ENCODE measurements around the gene MYO1D. TPM values are rescaled to one million over a fixed set of nuclear protein-coding genes. Genes with fewer than 3 reads are reported as not detected.

The MYO1D gene
- total RNA-seq, 2 experiments from 2014 or later = 8.7 to 8.8 TPM

DNA sequence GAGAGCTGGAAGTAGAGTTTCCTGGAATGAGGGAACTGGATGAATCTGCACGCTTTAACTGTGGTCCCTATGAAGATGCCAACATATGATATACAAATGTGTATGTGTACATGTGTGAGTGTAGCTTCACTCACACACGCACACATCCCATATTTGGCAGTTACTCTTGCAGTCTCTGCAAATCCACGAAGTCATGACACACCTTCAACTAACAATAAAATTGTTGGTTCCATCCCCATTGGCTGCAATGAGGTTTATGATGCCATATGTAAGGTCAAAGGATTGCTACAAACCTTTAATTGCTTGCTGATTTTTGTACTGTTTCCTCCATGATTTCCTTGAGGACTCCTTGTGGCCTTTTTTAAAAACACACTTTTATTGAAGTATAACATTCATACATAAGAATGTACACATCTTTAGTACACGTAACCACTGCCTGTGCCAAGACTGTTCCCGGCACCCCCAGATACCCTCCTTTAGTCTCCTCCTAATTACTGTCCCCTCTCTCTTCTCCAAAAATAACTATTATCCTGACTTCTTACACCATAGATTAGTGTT, 22.0 kb downstream of the MYO1D start:
- no peaks in the 10 kb centered on the region for H3K9me3 Mint-ChIP-seq (ENCODE audit: low read depth)
- H3K27me3 Mint-ChIP-seq = peaks cover 6% of the 10 kb centered on the region
- intact Hi-C loops (cut with DNase I, micrococcal nuclease) = no loop called here
- H3K4me1 Mint-ChIP-seq = no peaks in the 10 kb centered on the region
- ChIA-PET CTCF (interaction anchor here (0.9 to 1.4 kb wide), 3 partner anchors 11 to 22 kb away, joined by 3 to 4 read pairs (median 4); partner anchors contain the start of gene MYO1D), POLR2A (no interaction called here)
- ATAC-seq (no peak), DNase-seq (no peak)
- H3K36me3 Mint-ChIP-seq (ENCODE audit: low read depth) = no peaks in the 10 kb centered on the region
- H3K4me3 Mint-ChIP-seq = no peak overlapping the region
- no peak overlapping the region for H3K27ac Mint-ChIP-seq

GRCh38 chr17:32854207-32854606, 22.7 kb downstream of the MYO1D start:
- intact Hi-C loops (cut with DNase I, micrococcal nuclease) = no loop called here
- Mint-ChIP-seq H3K27ac (no peak overlapping the region), H3K4me3 (no peak overlapping the region)

GRCh38 chr17:32852811-32853210, 24.1 kb downstream of the MYO1D start:
- CTCF ChIA-PET = interaction anchor here (1.1 kb wide), 1 partner anchor 10 kb away, joined by 3 read pairs; no protein-coding TSS in a partner anchor
- Mint-ChIP-seq H3K4me1 (no peaks in the 10 kb centered on the region), H3K9me3 (ENCODE audit: low read depth) (no peaks in the 10 kb centered on the region), H3K36me3 (ENCODE audit: low read depth) (no peaks in the 10 kb centered on the region), H3K27ac (no peak overlapping the region), H3K4me3 (no peak overlapping the region), H3K27me3 (peaks cover 4% of the 10 kb centered on the region)
- intact Hi-C loops (cut with DNase I, micrococcal nuclease) = no loop called here
- no peak for DNase-seq
- POLR2A ChIA-PET = no interaction called here
- no peak for ATAC-seq

More at GRCh38 chr17:32854207-32854606, 22.7 kb downstream of the MYO1D start:
- H3K27me3 Mint-ChIP-seq = peaks cover 5% of the 10 kb centered on the region
- ChIA-PET CTCF (interaction anchor here (0.9 to 1.4 kb wide), 4 partner anchors 12 to 23 kb away, joined by 3 to 4 read pairs (median 4); partner anchors contain the start of gene MYO1D), POLR2A (no interaction called here)
- H3K4me1 Mint-ChIP-seq = no peaks in the 10 kb centered on the region
- no peaks in the 10 kb centered on the region for H3K9me3 Mint-ChIP-seq (ENCODE audit: low read depth)
- no peaks in the 10 kb centered on the region for H3K36me3 Mint-ChIP-seq (ENCODE audit: low read depth)
- no peak for ATAC-seq
- no peak for DNase-seq

DNA sequence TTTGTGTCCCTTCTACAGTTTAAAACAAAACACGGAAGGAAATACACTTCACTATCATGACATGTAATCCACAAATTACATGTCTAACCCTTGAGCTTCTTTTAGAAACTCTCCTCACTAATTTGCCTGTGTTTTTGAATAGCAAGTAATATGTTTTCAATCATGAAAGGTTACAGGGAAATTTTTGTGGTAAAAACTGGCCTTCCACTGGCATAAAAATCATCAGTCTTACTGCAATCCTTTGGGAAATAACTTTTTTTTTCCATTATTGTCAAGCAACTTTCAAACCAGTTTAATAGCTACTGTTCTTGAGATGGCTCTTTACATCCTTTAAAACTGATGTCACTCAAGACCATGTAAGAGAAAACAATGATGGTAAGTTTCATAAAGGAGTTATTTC, 27.0 kb downstream of the MYO1D start:
- H3K27ac Mint-ChIP-seq = no peak overlapping the region
- peaks cover 4% of the 10 kb centered on the region for H3K27me3 Mint-ChIP-seq
- no peak overlapping the region for H3K4me3 Mint-ChIP-seq
- H3K9me3 Mint-ChIP-seq (ENCODE audit: low read depth) = no peaks in the 10 kb centered on the region
- POLR2A ChIA-PET = no interaction called here
- CTCF ChIA-PET = no interaction called here
- DNase-seq (no peak), ATAC-seq (no peak)
- intact Hi-C loops (cut with DNase I, micrococcal nuclease) = no loop called here
- H3K4me1 Mint-ChIP-seq = no peaks in the 10 kb centered on the region
- no peaks in the 10 kb centered on the region for H3K36me3 Mint-ChIP-seq (ENCODE audit: low read depth)

DNA sequence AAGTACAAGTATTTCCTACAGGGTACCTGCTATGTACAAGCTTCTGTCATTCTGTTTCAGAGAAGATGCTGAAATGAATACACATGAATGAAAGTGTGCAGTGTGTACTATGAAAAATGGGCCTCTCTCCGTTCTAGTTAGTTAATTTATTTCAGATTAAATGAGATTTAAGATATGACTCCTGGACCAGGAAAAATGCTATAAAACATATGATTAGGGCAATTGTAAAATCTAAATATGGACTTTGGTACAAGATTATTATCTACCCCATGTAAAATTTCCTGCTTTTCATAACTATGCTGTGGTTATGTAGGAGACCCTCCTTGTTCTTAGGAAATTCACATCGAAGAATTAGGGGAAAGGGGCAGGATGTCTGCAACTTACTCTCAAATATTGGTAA, 28.9 kb downstream of the MYO1D start:
- POLR2A ChIA-PET = no interaction called here
- no peaks in the 10 kb centered on the region for H3K9me3 Mint-ChIP-seq (ENCODE audit: low read depth)
- DNase-seq = no peak
- peaks cover 2% of the 10 kb centered on the region for H3K27me3 Mint-ChIP-seq
- H3K4me1 Mint-ChIP-seq = no peaks in the 10 kb centered on the region
- no peaks in the 10 kb centered on the region for H3K36me3 Mint-ChIP-seq (ENCODE audit: low read depth)
- no peak overlapping the region for H3K27ac Mint-ChIP-seq
- intact Hi-C loops (cut with DNase I, micrococcal nuclease) = no loop called here
- CTCF ChIA-PET = interaction anchor here (1.3 kb wide), 1 partner anchor 33 kb away, joined by 3 read pairs; no protein-coding TSS in a partner anchor
- no peak overlapping the region for H3K4me3 Mint-ChIP-seq
- ATAC-seq = no peak

- no peaks in the 10 kb centered on the region for H3K36me3 Mint-ChIP-seq (ENCODE audit: low read depth)
- H3K4me3 Mint-ChIP-seq = no peak overlapping the region
- no peak overlapping the region for H3K27ac Mint-ChIP-seq
- ATAC-seq (no peak), DNase-seq (no peak)
- no peaks in the 10 kb centered on the region for H3K4me1 Mint-ChIP-seq
- CTCF ChIA-PET = interaction anchor here (0.9 kb wide), 1 partner anchor 67 kb away, joined by 3 read pairs; no protein-coding TSS in a partner anchor
- POLR2A ChIA-PET = no interaction called here
- intact Hi-C loops (cut with DNase I, micrococcal nuclease) = no loop called here
- H3K27me3 Mint-ChIP-seq = no peaks in the 10 kb centered on the region
- H3K9me3 Mint-ChIP-seq (ENCODE audit: low read depth) = no peaks in the 10 kb centered on the region
These were observed 30.8 kb downstream of the MYO1D start for GRCh38 chr17:32846143-32846542.

DNA sequence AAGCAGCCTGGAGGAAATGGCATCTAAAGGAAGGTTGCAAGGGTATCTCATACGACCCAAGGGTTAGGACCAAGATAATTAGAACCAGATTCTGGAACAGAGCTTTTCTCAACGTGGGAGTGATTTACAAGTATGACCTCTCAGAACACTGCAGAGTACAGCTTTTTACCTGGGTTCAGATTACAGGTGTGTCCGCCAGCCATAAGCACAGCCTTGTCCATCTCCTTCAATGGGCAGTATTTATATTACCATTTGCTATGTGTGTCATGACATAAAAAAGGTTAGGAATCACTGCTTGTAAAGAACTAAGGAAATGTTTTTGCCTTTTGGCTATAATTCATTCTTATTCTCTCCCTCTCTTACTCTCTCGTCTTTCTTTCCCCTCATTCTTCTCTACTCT, 36.7 kb downstream of the MYO1D start:
- H3K27ac Mint-ChIP-seq = no peak overlapping the region
- DNase-seq (no peak), ATAC-seq (no peak)
- intact Hi-C loops (cut with DNase I, micrococcal nuclease) = no loop called here
- H3K4me3 Mint-ChIP-seq = no peak overlapping the region
- CTCF ChIA-PET = interaction anchor here (1.2 to 1.7 kb wide), 2 partner anchors 37 to 57 kb away, joined by 3 to 5 read pairs; no protein-coding TSS in a partner anchor
- POLR2A ChIA-PET = no interaction called here
- H3K4me1 Mint-ChIP-seq = no peaks in the 10 kb centered on the region
- H3K27me3 Mint-ChIP-seq = peaks cover 2% of the 10 kb centered on the region
- H3K36me3 Mint-ChIP-seq (ENCODE audit: low read depth) = no peaks in the 10 kb centered on the region
- H3K9me3 Mint-ChIP-seq (ENCODE audit: low read depth) = no peaks in the 10 kb centered on the region

- intact Hi-C loops (cut with DNase I, micrococcal nuclease) = no loop called here
- no peaks in the 10 kb centered on the region for H3K4me1 Mint-ChIP-seq
- no peak overlapping the region for H3K4me3 Mint-ChIP-seq
- no peaks in the 10 kb centered on the region for H3K36me3 Mint-ChIP-seq (ENCODE audit: low read depth)
- no peaks in the 10 kb centered on the region for H3K9me3 Mint-ChIP-seq (ENCODE audit: low read depth)
- DNase-seq = no peak
- ChIA-PET POLR2A (no interaction called here), CTCF (interaction anchor here (0.6 to 2.6 kb wide), 3 partner anchors 41 to 90 kb away, joined by 3 to 11 read pairs (median 3); partner anchors contain the start of gene MYO1D)
- peaks cover 5% of the 10 kb centered on the region for H3K27me3 Mint-ChIP-seq
- H3K27ac Mint-ChIP-seq = no peak overlapping the region
- ATAC-seq = no peak
These were observed 40.4 kb downstream of the MYO1D start for GRCh38 chr17:32836527-32836926.

DNA sequence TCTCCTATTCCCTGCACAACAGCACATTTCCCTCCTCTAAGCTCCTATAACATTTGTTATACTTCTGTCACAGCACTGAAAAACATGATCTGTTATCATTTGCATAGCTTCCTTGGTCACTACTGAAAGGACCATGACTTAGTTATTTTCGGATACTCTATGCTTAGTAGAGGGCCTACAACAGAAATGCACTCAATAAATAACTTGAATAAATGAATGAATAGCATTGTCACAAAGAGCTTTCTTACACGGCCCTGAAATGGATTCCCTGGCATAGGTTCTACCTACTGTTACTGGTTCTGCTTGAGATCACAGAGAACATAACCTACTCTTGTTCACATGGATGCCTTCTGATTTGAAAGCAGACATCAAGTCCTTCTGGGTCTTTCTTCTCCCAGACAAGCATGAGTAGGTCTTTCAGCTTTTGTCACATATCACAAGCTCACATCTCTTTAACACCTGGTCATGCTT, 41.6 kb downstream of the MYO1D start:
- peaks cover 5% of the 10 kb centered on the region for H3K27me3 Mint-ChIP-seq
- H3K36me3 Mint-ChIP-seq (ENCODE audit: low read depth) = no peaks in the 10 kb centered on the region
- POLR2A ChIA-PET = interaction anchor here (0.7 kb wide), 2 partner anchors 116 to 1216 kb away, joined by 3 read pairs; no protein-coding TSS in a partner anchor
- H3K9me3 Mint-ChIP-seq (ENCODE audit: low read depth) = no peaks in the 10 kb centered on the region
- no peak overlapping the region for H3K4me3 Mint-ChIP-seq
- ATAC-seq = no peak
- intact Hi-C loops (cut with DNase I, micrococcal nuclease) = no loop called here
- CTCF ChIA-PET = interaction anchor here (2.6 kb wide), 1 partner anchor 42 kb away, joined by 11 read pairs; the partner anchor contains the start of gene MYO1D
- H3K27ac Mint-ChIP-seq = no peak overlapping the region
- no peaks in the 10 kb centered on the region for H3K4me1 Mint-ChIP-seq
- no peak for DNase-seq

- ChIA-PET CTCF (interaction anchor here (2.6 kb wide), 1 partner anchor 43 kb away, joined by 11 read pairs; the partner anchor contains the start of gene MYO1D), POLR2A (no interaction called here)
These were observed 42.8 kb downstream of the MYO1D start for GRCh38 chr17:32834104-32834503.

GRCh38 chr17:32833526-32833925, 43.4 kb downstream of the MYO1D start:
- intact Hi-C loops (cut with DNase I, micrococcal nuclease) = no loop called here
- POLR2A ChIA-PET = no interaction called here
- H3K27ac Mint-ChIP-seq = no peak overlapping the region
- H3K27me3 Mint-ChIP-seq = peaks cover 9% of the 10 kb centered on the region
- CTCF ChIA-PET = interaction anchor here (0.8 kb wide), 1 partner anchor 43 kb away, joined by 4 read pairs; the partner anchor contains the start of gene MYO1D
- ATAC-seq (no peak), DNase-seq (no peak)
- no peaks in the 10 kb centered on the region for H3K9me3 Mint-ChIP-seq (ENCODE audit: low read depth)
- H3K4me1 Mint-ChIP-seq = peaks cover 5% of the 10 kb centered on the region
- H3K36me3 Mint-ChIP-seq (ENCODE audit: low read depth) = no peaks in the 10 kb centered on the region
- H3K4me3 Mint-ChIP-seq = no peak overlapping the region

More at GRCh38 chr17:32834104-32834503, 42.8 kb downstream of the MYO1D start:
- H3K4me3 Mint-ChIP-seq = no peak overlapping the region
- intact Hi-C loops (cut with DNase I, micrococcal nuclease) = no loop called here
- DNase-seq (no peak), ATAC-seq (no peak)
- peaks cover 5% of the 10 kb centered on the region for H3K27me3 Mint-ChIP-seq
- no peaks in the 10 kb centered on the region for H3K4me1 Mint-ChIP-seq
- H3K9me3 Mint-ChIP-seq (ENCODE audit: low read depth) = no peaks in the 10 kb centered on the region
- no peak overlapping the region for H3K27ac Mint-ChIP-seq
- no peaks in the 10 kb centered on the region for H3K36me3 Mint-ChIP-seq (ENCODE audit: low read depth)

DNA sequence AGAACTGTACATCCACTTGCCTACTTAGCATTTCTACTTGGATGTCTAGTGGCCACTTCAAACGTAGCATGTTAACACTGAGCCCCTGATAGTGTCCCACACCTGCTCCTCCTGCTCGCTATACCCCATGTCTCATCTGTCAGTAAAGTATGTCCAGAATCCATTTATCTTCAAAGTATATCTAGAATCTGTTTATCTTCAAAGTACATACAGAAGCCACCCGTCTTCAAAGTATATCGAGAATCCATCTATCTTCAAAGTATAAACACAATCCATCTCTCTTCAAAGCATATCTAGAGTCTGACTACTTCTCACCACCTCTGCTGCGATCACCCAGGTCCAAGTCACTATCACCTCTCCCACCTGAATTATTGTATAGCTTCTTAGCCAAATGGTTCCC, 43.8 kb downstream of the MYO1D start:
- intact Hi-C loops (cut with DNase I, micrococcal nuclease) = no loop called here
- H3K9me3 Mint-ChIP-seq (ENCODE audit: low read depth) = no peaks in the 10 kb centered on the region
- CTCF ChIA-PET = interaction anchor here (0.8 kb wide), 1 partner anchor 44 kb away, joined by 4 read pairs; the partner anchor contains the start of gene MYO1D
- DNase-seq (no peak), ATAC-seq (no peak)
- H3K4me3 Mint-ChIP-seq = no peak overlapping the region
- peaks cover 7% of the 10 kb centered on the region for H3K4me1 Mint-ChIP-seq
- H3K36me3 Mint-ChIP-seq (ENCODE audit: low read depth) = no peaks in the 10 kb centered on the region
- H3K27me3 Mint-ChIP-seq = peaks cover 8% of the 10 kb centered on the region
- H3K27ac Mint-ChIP-seq = no peak overlapping the region
- POLR2A ChIA-PET = no interaction called here
